CD14-positive monocyte (primary cell): Measurements from ENCODE around the gene CDH16. TPM values are rescaled to one million over a fixed set of nuclear protein-coding genes. Genes with fewer than 3 reads are reported as not detected.

Experiments
- DNase-seq, 3 donors: peaks; one replicate each; pipeline ENCODE4 v3.0.0-alpha.2; 2011 to 2022
- H2AFZ ChIP-seq: 2 replicates; pipeline ENCODE4 v1.6.0; 2012; ENCODE audit warnings: mild to moderate bottlenecking, low read depth, low read length, inconsistent platforms; ENCODE audit not compliant: insufficient read depth, poor library complexity, severe bottlenecking
- H3K27ac ChIP-seq, 2 donors: 1 replicate in 1 of 2; 2 replicates in 1 of 2; pipeline ENCODE4 v1.5.1; 2012 to 2013; ENCODE audit warnings: low read length in 2 of 2, control low read depth in 1 of 2, inconsistent platforms in 1 of 2, low read depth in 1 of 2, mild to moderate bottlenecking in 1 of 2
- H3K27me3 ChIP-seq, 2 donors: one replicate each; pipeline versions ENCODE4 v1.6.0 to v1.6.1; 2011 to 2013; ENCODE audit warnings: low read length in 2 of 2; ENCODE audit not compliant: control insufficient read depth in 2 of 2, insufficient read depth in 2 of 2
- H3K36me3 ChIP-seq, 2 donors: replicated peaks in 1 of 2; 1 replicate in 1 of 2; 2 replicates in 1 of 2; pipeline versions ENCODE4 v1.5.1 to v1.6.1; 2012 to 2013; ENCODE audit warnings: low read length in 2 of 2, control low read depth in 1 of 2, inconsistent platforms in 1 of 2, mild to moderate bottlenecking in 1 of 2; ENCODE audit not compliant: insufficient read depth in 2 of 2, control insufficient read depth in 1 of 2
- H3K4me1 ChIP-seq, 2 donors: 1 replicate in 1 of 2; 2 replicates in 1 of 2; pipeline versions ENCODE4 v1.5.1 to v1.6.1; 2012 to 2013; ENCODE audit warnings: low read length in 2 of 2, control low read depth in 1 of 2, inconsistent platforms in 1 of 2, mild to moderate bottlenecking in 1 of 2, moderate library complexity in 1 of 2; ENCODE audit not compliant: insufficient read depth in 2 of 2, control insufficient read depth in 1 of 2
- H3K4me2 ChIP-seq: replicated peaks from 2 replicates; pipeline ENCODE3; 2012; ENCODE audit warnings: low read length, moderate library complexity, mild to moderate bottlenecking; ENCODE audit not compliant: poor library complexity, severe bottlenecking; ENCODE audit errors: extremely low read depth
- H3K4me3 ChIP-seq, 3 experiments: fragments of 200-600 bp in 1 of 3; sonication (generic) in 1 of 3; replicated peaks in 1 of 3; 1 replicate in 2 of 3; 2 replicates in 1 of 3; pipeline ENCODE4 v1.5.1; 2011 to 2013; ENCODE audit warnings: low read length in 3 of 3, mild to moderate bottlenecking in 3 of 3, control low read depth in 2 of 3, low read depth in 2 of 3, inconsistent platforms in 1 of 3, moderate library complexity in 1 of 3
- H3K79me2 ChIP-seq: 2 replicates; pipeline ENCODE4 v1.6.0; 2012; ENCODE audit warnings: mild to moderate bottlenecking, control low read depth, inconsistent platforms, low read length, moderate library complexity; ENCODE audit not compliant: insufficient read depth
- H3K9ac ChIP-seq: 2 replicates; pipeline ENCODE4 v1.6.0; 2017; ENCODE audit warnings: low read length, mild to moderate bottlenecking; ENCODE audit not compliant: insufficient read depth, poor library complexity, severe bottlenecking
- H3K9me3 ChIP-seq, 2 donors: replicated peaks in 1 of 2; 1 replicate in 1 of 2; 2 replicates in 1 of 2; pipeline versions ENCODE4 v1.5.1 to v1.6.1; 2012 to 2013; ENCODE audit warnings: low read length in 2 of 2, control low read depth in 1 of 2; ENCODE audit not compliant: control insufficient read depth in 1 of 2, insufficient read depth in 1 of 2
- H4K20me1 ChIP-seq: 2 replicates; pipeline ENCODE4 v1.6.0; 2012; ENCODE audit warnings: mild to moderate bottlenecking, low read length, control low read depth, moderate library complexity; ENCODE audit not compliant: insufficient read depth
- H3K27ac Mint-ChIP-seq, 7 donors: one replicate each; pipeline ENCODE4 v1.8.0; 2020; ENCODE audit warnings: mild to moderate bottlenecking in 7 of 7, mixed read lengths in 7 of 7, moderate library complexity in 6 of 7, inconsistent platforms in 2 of 7
- H3K27me3 Mint-ChIP-seq, 3 donors: one replicate each; pipeline ENCODE4 v1.8.0; 2021 to 2022; ENCODE audit warnings: low read depth in 3 of 3, mild to moderate bottlenecking in 3 of 3, mixed read lengths in 3 of 3, moderate library complexity in 3 of 3, inconsistent platforms in 1 of 3
- H3K36me3 Mint-ChIP-seq, 2 donors: one replicate each; pipeline ENCODE4 v1.8.0; 2020; ENCODE audit warnings: mixed read lengths in 2 of 2, inconsistent platforms in 1 of 2, mild to moderate bottlenecking in 1 of 2
- H3K4me1 Mint-ChIP-seq: one replicate; pipeline ENCODE4 v1.8.0; 2020; ENCODE audit warnings: mild to moderate bottlenecking, mixed read lengths
- H3K4me3 Mint-ChIP-seq, 2 donors: one replicate each; pipeline ENCODE4 v1.8.0; 2020; ENCODE audit warnings: mild to moderate bottlenecking in 2 of 2, mixed read lengths in 2 of 2, moderate library complexity in 1 of 2
- H3K9me3 Mint-ChIP-seq, 7 donors: one replicate each; pipeline ENCODE4 v1.8.0; 2020 to 2022; ENCODE audit warnings: mixed read lengths in 7 of 7, mild to moderate bottlenecking in 6 of 7, moderate library complexity in 6 of 7, inconsistent platforms in 2 of 7
- WGBS: methylation state at CpG from one replicate; pipeline ENCODE4 v1.1.5; 2013; ENCODE audit warnings: missing lambda C conversion rate; ENCODE audit not compliant: insufficient coverage; 5-methylcytosine and 5-hydroxymethylcytosine counted together
- intact Hi-C, 2 donors: fragments of 100-400 bp; cut with micrococcal nuclease; formaldehyde crosslinking; loops; one replicate each; pipeline versions ENCODE4 v1.15.0 to v1.15.1; 2023
- polyA minus RNA-seq: library from RNA; depleted of rRNA, polyadenylated mRNA; stranded (reverse); fragments of >200 nt; gene quantifications from 2 replicates; pipeline ENCODE4 v1.2.3, GENCODE V29; 2012
- polyA plus RNA-seq, 3 donors: library from polyadenylated mRNA; depleted of rRNA in 1 of 3; unstranded in 2 of 3; stranded (reverse) in 1 of 3; fragments of 300-500 nt in 2 of 3; fragments of >200 nt in 1 of 3; fragmentation: Illumina TruSeq in 2 of 3; gene quantifications; 1 replicate in 2 of 3; 2 replicates in 1 of 3; pipeline ENCODE4 v1.2.3, GENCODE V29; 2012 to 2021
- total RNA-seq, 12 experiments: library from RNA in 1 of 12; stranded (reverse) in 1 of 12; fragments of 120-200 nt in 1 of 12; gene quantifications; one replicate each; pipeline ENCODE4 v1.2.4 and lab custom pipeline; 2013 to 2026; ENCODE audit warnings: mixed read lengths in 6 of 12, inconsistent platforms in 1 of 12
- TF ChIP-seq, protein P1 (sequence below): fragments of 200-600 bp; IDR thresholded peaks from one replicate; pipeline ENCODE4 v1.8.0; 2022; ENCODE audit warnings: antibody characterized with exemption, mild to moderate bottlenecking

Gene CDH16, protein sequence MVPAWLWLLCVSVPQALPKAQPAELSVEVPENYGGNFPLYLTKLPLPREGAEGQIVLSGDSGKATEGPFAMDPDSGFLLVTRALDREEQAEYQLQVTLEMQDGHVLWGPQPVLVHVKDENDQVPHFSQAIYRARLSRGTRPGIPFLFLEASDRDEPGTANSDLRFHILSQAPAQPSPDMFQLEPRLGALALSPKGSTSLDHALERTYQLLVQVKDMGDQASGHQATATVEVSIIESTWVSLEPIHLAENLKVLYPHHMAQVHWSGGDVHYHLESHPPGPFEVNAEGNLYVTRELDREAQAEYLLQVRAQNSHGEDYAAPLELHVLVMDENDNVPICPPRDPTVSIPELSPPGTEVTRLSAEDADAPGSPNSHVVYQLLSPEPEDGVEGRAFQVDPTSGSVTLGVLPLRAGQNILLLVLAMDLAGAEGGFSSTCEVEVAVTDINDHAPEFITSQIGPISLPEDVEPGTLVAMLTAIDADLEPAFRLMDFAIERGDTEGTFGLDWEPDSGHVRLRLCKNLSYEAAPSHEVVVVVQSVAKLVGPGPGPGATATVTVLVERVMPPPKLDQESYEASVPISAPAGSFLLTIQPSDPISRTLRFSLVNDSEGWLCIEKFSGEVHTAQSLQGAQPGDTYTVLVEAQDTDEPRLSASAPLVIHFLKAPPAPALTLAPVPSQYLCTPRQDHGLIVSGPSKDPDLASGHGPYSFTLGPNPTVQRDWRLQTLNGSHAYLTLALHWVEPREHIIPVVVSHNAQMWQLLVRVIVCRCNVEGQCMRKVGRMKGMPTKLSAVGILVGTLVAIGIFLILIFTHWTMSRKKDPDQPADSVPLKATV
- not detected for total RNA-seq (2013)
- polyA plus RNA-seq, result not detected
- not detected in 2 replicates for polyA minus RNA-seq
- total RNA-seq (lab: John Stamatoyannopoulos, UW), result 0 to 0.90 (median 0.23) reads per million in 11 experiments

DNA sequence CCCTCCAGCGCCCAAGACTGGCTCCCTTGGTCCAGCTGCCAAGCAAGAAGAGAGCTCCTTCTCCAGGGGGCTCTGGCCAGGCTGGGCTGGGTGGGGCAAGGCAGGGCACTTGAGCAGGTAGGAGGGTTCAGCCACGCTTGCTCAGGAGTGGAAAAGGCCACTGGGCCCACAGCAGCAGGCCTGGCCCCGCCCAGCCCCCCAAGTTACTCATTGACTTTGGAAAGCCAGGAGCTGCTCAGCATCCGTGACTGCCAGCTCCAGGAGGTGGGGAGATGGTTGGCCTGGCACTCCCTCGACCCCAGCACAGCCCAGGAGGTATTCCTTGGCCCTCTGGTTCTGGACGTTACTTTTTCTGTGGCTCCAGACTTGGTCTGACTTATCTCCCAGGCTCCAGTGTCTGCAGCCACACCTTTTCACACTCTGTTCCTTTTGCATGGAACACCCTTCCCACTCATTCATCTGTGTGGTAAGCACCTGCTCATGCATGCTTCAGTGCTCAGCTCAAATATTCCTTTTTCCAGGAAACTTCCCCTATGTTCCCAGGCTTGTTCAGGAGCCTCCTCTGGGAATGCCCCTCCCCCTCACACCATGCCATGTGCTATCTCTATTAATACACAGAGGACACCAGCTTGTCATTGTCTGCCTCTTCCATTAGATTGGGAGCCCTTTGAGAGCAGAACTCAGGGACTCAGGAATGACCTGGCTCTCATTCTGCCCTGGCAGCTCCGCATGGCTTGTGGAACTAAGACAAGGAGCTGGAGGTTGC lies at the start of gene CDH16:
Gene CDH16, minus strand, starts transcription at position 83 of the 766 bp plus-strand sequence. CDS start 820 bp downstream, outside the sequence.
- peaks cover 0 to 6% (median 0%) of the 10 kb centered on the region in 7 donors for H3K9me3 Mint-ChIP-seq
- TF ChIP-seq, protein P1, sequence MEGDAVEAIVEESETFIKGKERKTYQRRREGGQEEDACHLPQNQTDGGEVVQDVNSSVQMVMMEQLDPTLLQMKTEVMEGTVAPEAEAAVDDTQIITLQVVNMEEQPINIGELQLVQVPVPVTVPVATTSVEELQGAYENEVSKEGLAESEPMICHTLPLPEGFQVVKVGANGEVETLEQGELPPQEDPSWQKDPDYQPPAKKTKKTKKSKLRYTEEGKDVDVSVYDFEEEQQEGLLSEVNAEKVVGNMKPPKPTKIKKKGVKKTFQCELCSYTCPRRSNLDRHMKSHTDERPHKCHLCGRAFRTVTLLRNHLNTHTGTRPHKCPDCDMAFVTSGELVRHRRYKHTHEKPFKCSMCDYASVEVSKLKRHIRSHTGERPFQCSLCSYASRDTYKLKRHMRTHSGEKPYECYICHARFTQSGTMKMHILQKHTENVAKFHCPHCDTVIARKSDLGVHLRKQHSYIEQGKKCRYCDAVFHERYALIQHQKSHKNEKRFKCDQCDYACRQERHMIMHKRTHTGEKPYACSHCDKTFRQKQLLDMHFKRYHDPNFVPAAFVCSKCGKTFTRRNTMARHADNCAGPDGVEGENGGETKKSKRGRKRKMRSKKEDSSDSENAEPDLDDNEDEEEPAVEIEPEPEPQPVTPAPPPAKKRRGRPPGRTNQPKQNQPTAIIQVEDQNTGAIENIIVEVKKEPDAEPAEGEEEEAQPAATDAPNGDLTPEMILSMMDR, result no peak
- peaks cover 0 to 5% of the 10 kb centered on the region in 2 donors for H3K36me3 Mint-ChIP-seq
- H3K4me3 Mint-ChIP-seq, result no peak within 1 kb of the TSS
- Histone ChIP-seq H3K4me1 (peaks cover 3% of the 10 kb centered on the region in 2 donors), H2AFZ (no peak within 1 kb of the TSS), H3K27ac (no peak within 1 kb of the TSS), H4K20me1 (no peaks in the 10 kb centered on the region), H3K4me2 (no peak within 1 kb of the TSS), H3K36me3 (no peaks in the 10 kb centered on the region), H3K27me3 (peaks cover 2 to 39% of the 10 kb centered on the region in 2 donors), H3K79me2 (no peaks in the 10 kb centered on the region), H3K4me3 (no peak within 1 kb of the TSS), H3K9me3 (no peaks in the 10 kb centered on the region), H3K9ac (no peak within 1 kb of the TSS)
- H3K4me1 Mint-ChIP-seq, result peaks cover 4% of the 10 kb centered on the region
- 89% methylated on average over 7 of the region's 7 CpGs for WGBS
- DNase-seq, result no peak
- peak within 1 kb of the TSS in 2 of 7 donors; percentile 18 to 36 for H3K27ac Mint-ChIP-seq
- peaks cover 29 to 48% (median 36%) of the 10 kb centered on the region in 3 donors for H3K27me3 Mint-ChIP-seq
- intact Hi-C loops, result no loop called here
